LNCaP clone FGC (cell line): ENCODE results near the gene YLPM1.

ENCODE experiments used
- DNase-seq: peaks from one replicate; pipeline ENCODE4 v3.0.0-alpha.2; 2011; ENCODE audit warnings: low read depth
- H3K4me3 ChIP-seq: 2 replicates; pipeline ENCODE4 v1.5.1; 2011; ENCODE audit warnings: mild to moderate bottlenecking, low read depth, low read length, control low read depth
- TF ChIP-seq, protein P1 (sequence below): IDR thresholded peaks from 2 replicates; pipeline ENCODE4 v1.5.1; 2012; ENCODE audit warnings: mild to moderate bottlenecking; ENCODE audit not compliant: control insufficient read depth, insufficient read depth; ENCODE audit errors: extremely low read depth

The YLPM1 gene

GRCh38 chr14:74762917-74763802, at the start of gene YLPM1:
Gene YLPM1 (plus strand): TSS chr14:74763316. CDS start chr14:74763490, 174 bp downstream.
- DNase-seq: peak; percentile 96
- TF ChIP-seq, protein P1, sequence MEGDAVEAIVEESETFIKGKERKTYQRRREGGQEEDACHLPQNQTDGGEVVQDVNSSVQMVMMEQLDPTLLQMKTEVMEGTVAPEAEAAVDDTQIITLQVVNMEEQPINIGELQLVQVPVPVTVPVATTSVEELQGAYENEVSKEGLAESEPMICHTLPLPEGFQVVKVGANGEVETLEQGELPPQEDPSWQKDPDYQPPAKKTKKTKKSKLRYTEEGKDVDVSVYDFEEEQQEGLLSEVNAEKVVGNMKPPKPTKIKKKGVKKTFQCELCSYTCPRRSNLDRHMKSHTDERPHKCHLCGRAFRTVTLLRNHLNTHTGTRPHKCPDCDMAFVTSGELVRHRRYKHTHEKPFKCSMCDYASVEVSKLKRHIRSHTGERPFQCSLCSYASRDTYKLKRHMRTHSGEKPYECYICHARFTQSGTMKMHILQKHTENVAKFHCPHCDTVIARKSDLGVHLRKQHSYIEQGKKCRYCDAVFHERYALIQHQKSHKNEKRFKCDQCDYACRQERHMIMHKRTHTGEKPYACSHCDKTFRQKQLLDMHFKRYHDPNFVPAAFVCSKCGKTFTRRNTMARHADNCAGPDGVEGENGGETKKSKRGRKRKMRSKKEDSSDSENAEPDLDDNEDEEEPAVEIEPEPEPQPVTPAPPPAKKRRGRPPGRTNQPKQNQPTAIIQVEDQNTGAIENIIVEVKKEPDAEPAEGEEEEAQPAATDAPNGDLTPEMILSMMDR: peak; percentile 65
- peak within 1 kb of the TSS; percentile 91 for H3K4me3 ChIP-seq

- DNase-seq: no peak
- H3K4me3 ChIP-seq: peak overlapping the region; percentile 91
- TF ChIP-seq, protein P1: no peak
Measured at GRCh38 chr14:74713395-74713735, 49.8 kb upstream of the YLPM1 start.

GRCh38 chr14:74720526-74720925, 42.6 kb upstream of the YLPM1 start:
- no peak overlapping the region for H3K4me3 ChIP-seq
- TF ChIP-seq, protein P1: no peak
- DNase-seq: no peak

- DNase-seq: no peak
- TF ChIP-seq, protein P1: no peak
- no peak overlapping the region for H3K4me3 ChIP-seq
Measured at GRCh38 chr14:74723134-74723533, 40.0 kb upstream of the YLPM1 start.

GRCh38 chr14:74732387-74732786, 30.7 kb upstream of the YLPM1 start:
- DNase-seq: peak; percentile 65
- TF ChIP-seq, protein P1: no peak

DNA sequence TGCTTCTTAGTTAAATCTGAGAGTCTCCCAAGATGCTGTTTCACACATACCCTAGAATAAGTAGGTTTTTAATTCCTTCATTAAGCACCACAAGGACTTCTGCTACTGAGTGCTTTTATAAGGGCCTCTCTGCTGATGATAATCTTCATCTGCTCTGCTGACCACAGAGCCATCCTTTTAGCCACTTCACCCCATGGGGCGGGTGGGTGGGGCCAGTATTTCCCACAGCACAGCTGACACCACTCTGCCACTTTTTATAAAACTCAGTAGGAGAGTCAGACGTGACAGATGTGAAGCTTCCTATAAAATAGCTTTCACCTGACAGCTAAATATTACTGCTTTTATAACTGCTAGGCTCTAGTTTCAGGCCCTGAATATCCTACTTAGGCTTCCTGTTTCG, 29.9 kb upstream of the YLPM1 start:
- no peak overlapping the region for H3K4me3 ChIP-seq
- TF ChIP-seq, protein P1: no peak
- DNase-seq: no peak

More at GRCh38 chr14:74732387-74732786, 30.7 kb upstream of the YLPM1 start:
- no peak overlapping the region for H3K4me3 ChIP-seq
